ENCODE results near the gene PSMD1.

PSMD1 gene

DNA sequence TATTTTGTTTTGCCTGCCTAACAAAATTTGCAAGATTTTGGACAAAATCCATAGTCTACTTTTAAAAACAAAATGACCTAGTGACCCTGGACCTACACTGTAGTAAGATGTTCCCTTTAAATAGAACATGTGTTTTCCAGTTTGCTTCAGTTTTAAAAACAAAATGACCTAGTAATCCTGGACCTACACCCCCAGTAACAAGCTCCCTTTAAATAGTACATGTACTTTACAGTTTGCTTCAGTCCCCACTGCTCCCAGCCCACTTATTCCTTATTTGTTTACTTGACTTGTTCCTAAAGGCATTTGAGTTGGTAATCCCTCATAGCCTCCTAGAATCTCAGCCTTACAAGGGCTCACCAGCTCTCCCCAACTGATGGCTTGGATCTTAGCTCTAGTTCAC, 102.6 kb downstream of the PSMD1 start:
- TF ChIP-seq, protein P1, sequence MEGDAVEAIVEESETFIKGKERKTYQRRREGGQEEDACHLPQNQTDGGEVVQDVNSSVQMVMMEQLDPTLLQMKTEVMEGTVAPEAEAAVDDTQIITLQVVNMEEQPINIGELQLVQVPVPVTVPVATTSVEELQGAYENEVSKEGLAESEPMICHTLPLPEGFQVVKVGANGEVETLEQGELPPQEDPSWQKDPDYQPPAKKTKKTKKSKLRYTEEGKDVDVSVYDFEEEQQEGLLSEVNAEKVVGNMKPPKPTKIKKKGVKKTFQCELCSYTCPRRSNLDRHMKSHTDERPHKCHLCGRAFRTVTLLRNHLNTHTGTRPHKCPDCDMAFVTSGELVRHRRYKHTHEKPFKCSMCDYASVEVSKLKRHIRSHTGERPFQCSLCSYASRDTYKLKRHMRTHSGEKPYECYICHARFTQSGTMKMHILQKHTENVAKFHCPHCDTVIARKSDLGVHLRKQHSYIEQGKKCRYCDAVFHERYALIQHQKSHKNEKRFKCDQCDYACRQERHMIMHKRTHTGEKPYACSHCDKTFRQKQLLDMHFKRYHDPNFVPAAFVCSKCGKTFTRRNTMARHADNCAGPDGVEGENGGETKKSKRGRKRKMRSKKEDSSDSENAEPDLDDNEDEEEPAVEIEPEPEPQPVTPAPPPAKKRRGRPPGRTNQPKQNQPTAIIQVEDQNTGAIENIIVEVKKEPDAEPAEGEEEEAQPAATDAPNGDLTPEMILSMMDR (conservative IDR thresholded peaks at IDR 0.05; ENCODE audit: low read length) = no peak

DNA sequence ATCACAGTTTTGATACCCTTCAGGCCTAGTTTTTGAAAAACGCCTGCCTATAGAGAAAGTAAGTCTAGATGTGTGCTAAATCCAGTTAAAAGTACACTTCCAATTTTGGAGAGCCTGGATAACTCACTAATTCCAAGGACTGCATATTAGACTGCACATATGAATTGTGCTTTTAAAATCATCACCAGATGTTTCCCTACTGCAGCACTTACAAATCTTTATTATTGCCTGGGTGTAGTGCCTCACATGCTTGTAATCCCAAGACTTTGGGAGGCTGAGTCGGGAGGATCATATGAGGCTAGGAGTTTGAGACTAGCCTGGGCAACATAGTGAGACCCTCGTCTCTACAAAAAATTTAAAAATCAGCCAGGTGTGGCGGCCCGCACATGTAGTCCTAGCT, 104.0 kb downstream of the PSMD1 start:
- TF ChIP-seq, protein P1 (conservative IDR thresholded peaks at IDR 0.05; ENCODE audit: low read length) = no peak
- no peak overlapping the region for H3K4me3 ChIP-seq (ENCODE audit: low read length)
- peak; percentile 67 for DNase-seq (ENCODE audit: low read depth)

More for the DNA sequence above, 102.6 kb downstream of the PSMD1 start:
- H3K4me3 ChIP-seq (ENCODE audit: low read length) = no peak overlapping the region
- no peak for DNase-seq (ENCODE audit: low read depth)

DNA sequence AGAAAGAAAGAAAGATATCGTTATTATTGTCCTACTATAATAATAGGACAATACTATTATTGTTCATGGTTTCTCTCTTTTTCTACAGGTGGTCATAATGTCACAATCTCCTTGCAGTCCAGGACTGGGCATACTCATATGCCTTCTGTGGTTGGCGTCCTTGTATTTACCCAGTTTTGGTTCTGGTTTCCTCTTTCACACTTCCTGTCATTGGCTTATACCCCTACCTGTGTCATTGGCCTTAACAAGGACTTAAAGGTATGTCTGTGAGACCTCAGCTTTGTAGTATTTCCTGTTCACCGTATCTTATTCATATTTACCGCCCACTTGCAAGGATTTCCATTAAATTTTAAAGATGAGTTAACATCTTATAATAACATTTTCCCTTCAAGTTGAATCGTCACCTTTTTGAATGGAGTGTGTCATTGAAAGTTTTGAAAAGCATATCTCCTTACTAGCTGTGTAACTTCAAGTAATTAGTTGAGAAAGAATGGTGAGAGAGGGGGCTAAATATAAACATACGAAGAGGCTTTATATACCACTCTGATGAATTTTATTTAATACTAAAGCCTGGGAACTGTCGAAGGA, 104.7 kb downstream of the PSMD1 start:
- DNase-seq (ENCODE audit: low read depth) = no peak
- TF ChIP-seq, protein P1 (conservative IDR thresholded peaks at IDR 0.05; ENCODE audit: low read length) = no peak
- no peak overlapping the region for H3K4me3 ChIP-seq (ENCODE audit: low read length)

DNA sequence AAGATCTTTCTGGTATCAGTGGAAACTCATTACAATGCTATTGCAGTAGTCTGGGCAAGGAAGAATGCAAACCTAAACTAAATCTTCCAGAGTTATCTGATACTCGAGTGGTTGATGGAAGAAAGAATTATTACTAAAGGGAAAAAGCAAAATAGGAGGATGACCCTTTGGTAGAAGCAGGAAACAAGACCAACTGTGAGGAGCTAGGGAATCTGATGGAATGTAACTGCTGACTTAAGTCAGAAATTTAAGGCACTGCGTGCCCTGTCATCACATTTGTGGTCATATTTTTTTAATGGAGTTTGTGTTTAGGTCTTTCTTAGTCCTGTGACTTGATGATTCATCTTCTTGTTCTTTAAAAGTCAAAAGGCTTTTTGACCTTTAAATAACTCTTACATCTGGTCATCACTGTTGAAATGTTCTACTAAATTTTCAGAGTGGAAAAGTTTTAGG, 105.2 kb downstream of the PSMD1 start:
- TF ChIP-seq, protein P1 (conservative IDR thresholded peaks at IDR 0.05; ENCODE audit: low read length) = no peak
- H3K4me3 ChIP-seq (ENCODE audit: low read length) = no peak overlapping the region
- DNase-seq (ENCODE audit: low read depth) = peak; percentile 99

DNA sequence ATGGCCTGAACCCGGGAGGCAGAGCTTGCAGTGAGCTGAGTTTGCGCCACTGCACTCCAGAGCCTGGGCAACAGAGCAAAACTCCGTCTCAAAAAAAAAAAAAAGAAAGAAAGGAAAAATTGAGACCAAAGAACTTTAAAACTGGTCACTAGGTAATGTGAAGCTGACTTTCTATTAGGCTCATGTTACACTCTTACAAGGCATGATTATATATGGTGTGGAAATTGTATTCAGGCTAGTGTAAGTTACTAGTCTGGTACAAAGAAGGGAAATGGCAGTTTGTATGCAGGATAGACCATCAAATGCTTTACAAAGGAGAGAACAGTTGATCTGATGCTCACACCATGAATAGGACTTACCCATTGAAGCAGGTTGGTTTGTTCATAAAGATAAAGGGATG, 106.3 kb downstream of the PSMD1 start:
- TF ChIP-seq, protein P1 (conservative IDR thresholded peaks at IDR 0.05; ENCODE audit: low read length) = no peak
- no peak overlapping the region for H3K4me3 ChIP-seq (ENCODE audit: low read length)
- no peak for DNase-seq (ENCODE audit: low read depth)

DNA sequence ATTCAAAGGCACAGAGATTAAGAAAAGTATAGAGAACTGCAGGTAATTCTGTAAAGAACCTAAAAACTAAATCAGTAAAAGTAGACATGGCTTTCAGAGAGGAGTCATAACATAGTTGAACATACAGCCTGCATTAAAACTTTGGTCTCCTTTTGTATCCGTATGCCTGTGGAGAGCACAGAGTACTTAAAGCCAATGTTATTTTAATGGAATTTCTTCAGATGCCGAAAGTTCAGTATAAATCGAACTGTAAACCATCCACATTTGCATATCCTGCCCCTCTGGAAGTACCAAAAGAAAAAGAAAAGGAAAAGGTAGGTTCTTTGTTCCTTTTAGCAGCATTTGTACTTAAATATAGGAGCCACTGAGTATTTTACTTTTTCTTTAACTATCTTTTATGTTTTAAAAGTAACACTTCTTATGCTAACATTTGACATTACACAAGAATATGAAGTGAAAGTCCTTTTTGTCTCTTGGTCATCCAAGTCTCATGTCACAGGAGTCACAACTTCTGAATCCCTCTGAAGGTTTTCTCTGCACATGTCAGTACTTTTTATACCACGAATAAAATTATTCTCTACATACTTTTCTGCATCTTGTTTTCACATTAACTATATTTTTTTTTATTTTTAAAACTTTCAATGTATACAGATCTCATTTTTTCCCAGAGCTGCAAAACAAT, 106.9 kb downstream of the PSMD1 start:
- no peak overlapping the region for H3K4me3 ChIP-seq (ENCODE audit: low read length)
- TF ChIP-seq, protein P1 (conservative IDR thresholded peaks at IDR 0.05; ENCODE audit: low read length) = no peak
- DNase-seq (ENCODE audit: low read depth) = no peak

Data from AG10803 (cell line).